Vagina (tissue), 2 donors: ENCODE measurements around the gene GRIK2. TPM values are rescaled to one million over a fixed set of nuclear protein-coding genes. Genes with fewer than 3 reads are reported as not detected.

Source experiments
- DNase-seq, 2 donors: peaks; one replicate each; pipeline ENCODE4 v3.0.0-alpha.2; 2017; ENCODE audit errors: extremely low spot score in 2 of 2
- H3K27ac ChIP-seq: fragments of 200-600 bp; sonication (generic); one replicate; pipeline ENCODE4 v1.5.1; 2019
- H3K27me3 ChIP-seq: fragments of 200-600 bp; sonication (generic); one replicate; pipeline ENCODE4 v1.5.1; 2019
- H3K36me3 ChIP-seq, 2 donors: fragments of 200-600 bp; sonication (generic); one replicate each; pipeline ENCODE4 v1.5.1; 2017 to 2019
- H3K4me1 ChIP-seq: fragments of 200-600 bp; sonication (generic); one replicate; pipeline ENCODE4 v1.5.1; 2019
- H3K4me3 ChIP-seq, 2 donors: fragments of 200-600 bp; sonication (generic); 1 replicate in 1 of 2; 2 replicates in 1 of 2; pipeline ENCODE4 v1.5.1; 2016 to 2019
- H3K9me3 ChIP-seq: fragments of 200-600 bp; sonication (generic); one replicate; pipeline ENCODE4 v1.5.1; 2019
- POLR2A ChIP-seq, 2 donors: fragments of 450-650 bp; IDR thresholded peaks; one replicate each; pipeline ENCODE4 v1.6.1; 2017; ENCODE audit warnings: antibody characterized with exemption in 2 of 2, mild to moderate bottlenecking in 2 of 2, moderate library complexity in 2 of 2
- POLR2AphosphoS5 ChIP-seq, 2 donors: sonication (generic); formaldehyde crosslinking; IDR thresholded peaks; one replicate each; pipeline ENCODE4 v1.9.0; 2017; ENCODE audit warnings: antibody characterized with exemption in 2 of 2, mild to moderate bottlenecking in 2 of 2, low read depth in 1 of 2; ENCODE audit not compliant: insufficient read depth in 1 of 2
- intact Hi-C: fragments of 100-400 bp; cut with DNase I; formaldehyde crosslinking; loops from one replicate; pipeline ENCODE4 v1.15.1; 2023
- total RNA-seq: library from RNA; depleted of rRNA; stranded (reverse); fragments of >200 nt; gene quantifications from one replicate; pipeline ENCODE4 v1.2.3, GENCODE V29; 2016
- TF ChIP-seq, protein P1 (sequence below), 3 experiments: fragments of 450-650 bp in 2 of 3; fragments of 200-600 bp in 1 of 3; sonication (generic) in 1 of 3; IDR thresholded peaks; one replicate each; pipeline ENCODE4 v1.5.1; 2017 to 2019; ENCODE audit warnings: antibody characterized with exemption in 3 of 3, mild to moderate bottlenecking in 2 of 3, moderate library complexity in 2 of 3

GRIK2 gene
- total RNA-seq, 1 donor from 2014 or later = 8.8 TPM

DNA sequence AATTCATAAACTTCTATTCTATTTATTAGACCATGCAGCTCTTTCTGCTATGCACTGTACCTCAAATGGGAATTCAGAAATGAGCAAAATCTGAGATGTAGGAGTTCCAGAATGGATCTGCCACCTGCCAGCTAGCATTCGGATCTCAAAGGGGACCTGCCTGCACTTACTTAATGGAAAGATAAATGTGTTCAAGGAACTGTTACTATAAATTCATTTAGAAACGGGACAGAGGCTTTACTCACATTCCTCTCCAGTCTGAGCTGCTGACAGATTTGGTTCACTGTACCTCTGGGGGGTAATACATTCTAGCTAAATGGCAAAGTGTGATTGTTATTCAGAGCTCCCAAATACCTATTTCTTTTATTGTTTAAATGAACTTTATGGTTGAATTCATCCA is 384.1 kb downstream of the GRIK2 start:
- intact Hi-C loops = loop anchor here (10.0 kb wide), 1 partner anchor 1577 kb away; no protein-coding TSS in a partner anchor

DNA sequence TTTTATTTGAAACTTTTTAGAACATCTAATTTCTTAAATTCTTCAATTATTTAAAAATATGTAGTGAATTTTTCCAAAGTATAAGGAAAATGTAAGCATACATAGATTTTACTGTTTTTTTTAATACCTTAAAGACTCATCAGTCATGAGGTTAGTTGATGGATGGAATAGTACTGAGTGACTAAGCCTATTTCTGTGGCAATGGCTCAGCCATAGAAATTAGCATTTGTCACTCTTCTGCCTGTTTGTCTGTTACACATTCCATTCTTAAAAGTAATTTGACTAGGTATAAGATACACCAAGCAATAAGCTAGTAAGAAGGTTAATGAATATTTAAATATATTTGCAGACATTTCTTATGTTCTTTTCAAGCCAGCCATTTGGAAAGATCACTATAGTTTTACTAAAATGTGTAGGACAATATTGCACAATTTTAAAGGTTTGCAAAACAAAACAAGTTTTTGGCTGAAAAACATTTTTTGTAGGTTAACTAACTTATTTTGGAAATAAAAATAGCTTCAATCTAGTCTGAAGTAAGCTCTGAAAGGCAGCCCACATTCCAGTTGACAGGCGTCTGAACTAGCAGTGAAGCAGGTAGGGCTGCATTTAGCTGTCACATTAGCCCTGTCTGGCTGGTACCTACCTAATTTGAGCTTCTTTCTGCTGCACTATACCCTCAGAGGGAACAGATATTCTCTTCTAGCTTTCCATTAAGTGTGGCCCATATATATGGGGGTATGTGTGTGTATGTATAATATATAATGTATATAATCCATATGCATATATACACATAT is 385.7 kb downstream of the GRIK2 start:
- no peaks in the 10 kb centered on the region for H3K9me3 ChIP-seq
- DNase-seq = no peak
- intact Hi-C loops = loop anchor here (10.0 kb wide), 1 partner anchor 1576 kb away; no protein-coding TSS in a partner anchor
- no peak overlapping the region for H3K4me3 ChIP-seq
- no peaks in the 10 kb centered on the region for H3K4me1 ChIP-seq
- no peak overlapping the region for H3K27ac ChIP-seq
- H3K36me3 ChIP-seq = no peaks in the 10 kb centered on the region
- H3K27me3 ChIP-seq = no peaks in the 10 kb centered on the region
- TF ChIP-seq POLR2AphosphoS5 (IDR thresholded peaks at IDR 0.05; ENCODE audit: insufficient read depth in 1 of 2, low read depth in 1 of 2) (no peak), POLR2A (IDR thresholded peaks at IDR 0.05) (no peak)
- TF ChIP-seq, protein P1, sequence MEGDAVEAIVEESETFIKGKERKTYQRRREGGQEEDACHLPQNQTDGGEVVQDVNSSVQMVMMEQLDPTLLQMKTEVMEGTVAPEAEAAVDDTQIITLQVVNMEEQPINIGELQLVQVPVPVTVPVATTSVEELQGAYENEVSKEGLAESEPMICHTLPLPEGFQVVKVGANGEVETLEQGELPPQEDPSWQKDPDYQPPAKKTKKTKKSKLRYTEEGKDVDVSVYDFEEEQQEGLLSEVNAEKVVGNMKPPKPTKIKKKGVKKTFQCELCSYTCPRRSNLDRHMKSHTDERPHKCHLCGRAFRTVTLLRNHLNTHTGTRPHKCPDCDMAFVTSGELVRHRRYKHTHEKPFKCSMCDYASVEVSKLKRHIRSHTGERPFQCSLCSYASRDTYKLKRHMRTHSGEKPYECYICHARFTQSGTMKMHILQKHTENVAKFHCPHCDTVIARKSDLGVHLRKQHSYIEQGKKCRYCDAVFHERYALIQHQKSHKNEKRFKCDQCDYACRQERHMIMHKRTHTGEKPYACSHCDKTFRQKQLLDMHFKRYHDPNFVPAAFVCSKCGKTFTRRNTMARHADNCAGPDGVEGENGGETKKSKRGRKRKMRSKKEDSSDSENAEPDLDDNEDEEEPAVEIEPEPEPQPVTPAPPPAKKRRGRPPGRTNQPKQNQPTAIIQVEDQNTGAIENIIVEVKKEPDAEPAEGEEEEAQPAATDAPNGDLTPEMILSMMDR (IDR thresholded peaks at IDR 0.05) = no peak

More for the DNA sequence above, 384.1 kb downstream of the GRIK2 start:
- no peaks in the 10 kb centered on the region for H3K4me1 ChIP-seq
- no peak overlapping the region for H3K4me3 ChIP-seq
- no peaks in the 10 kb centered on the region for H3K27me3 ChIP-seq
- DNase-seq = no peak
- no peaks in the 10 kb centered on the region for H3K9me3 ChIP-seq
- TF ChIP-seq POLR2A (IDR thresholded peaks at IDR 0.05) (no peak), POLR2AphosphoS5 (IDR thresholded peaks at IDR 0.05; ENCODE audit: insufficient read depth in 1 of 2, low read depth in 1 of 2) (no peak)
- TF ChIP-seq, protein P1 (IDR thresholded peaks at IDR 0.05) = no peak
- H3K27ac ChIP-seq = no peak overlapping the region
- no peaks in the 10 kb centered on the region for H3K36me3 ChIP-seq

DNA sequence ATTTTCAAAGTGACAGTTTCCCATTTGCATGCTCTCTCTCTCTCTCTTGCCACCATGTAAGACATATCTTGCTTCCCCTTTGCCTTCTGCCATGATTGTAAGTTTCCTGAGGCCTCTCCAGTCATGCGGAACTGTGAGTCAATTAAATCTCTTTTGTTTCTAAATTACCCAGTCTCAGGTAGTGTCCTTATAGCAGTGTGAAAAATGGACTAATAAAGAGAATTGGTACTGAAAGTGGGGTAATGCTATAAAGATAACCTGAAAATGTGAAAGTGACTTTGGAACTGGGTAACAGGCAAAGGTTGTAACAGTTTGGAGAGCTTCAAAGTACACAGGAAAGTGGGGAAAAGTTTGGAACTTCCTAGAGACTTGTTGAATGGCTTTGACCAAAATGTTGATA is 389.8 kb downstream of the GRIK2 start:
- Histone ChIP-seq H3K36me3 (no peaks in the 10 kb centered on the region), H3K27ac (no peak overlapping the region), H3K9me3 (no peaks in the 10 kb centered on the region), H3K27me3 (no peaks in the 10 kb centered on the region), H3K4me1 (no peaks in the 10 kb centered on the region), H3K4me3 (no peak overlapping the region)
- TF ChIP-seq POLR2AphosphoS5 (IDR thresholded peaks at IDR 0.05; ENCODE audit: insufficient read depth in 1 of 2, low read depth in 1 of 2) (no peak), POLR2A (IDR thresholded peaks at IDR 0.05) (no peak)
- TF ChIP-seq, protein P1 (IDR thresholded peaks at IDR 0.05) = no peak
- no peak for DNase-seq
- intact Hi-C loops = no loop called here

DNA sequence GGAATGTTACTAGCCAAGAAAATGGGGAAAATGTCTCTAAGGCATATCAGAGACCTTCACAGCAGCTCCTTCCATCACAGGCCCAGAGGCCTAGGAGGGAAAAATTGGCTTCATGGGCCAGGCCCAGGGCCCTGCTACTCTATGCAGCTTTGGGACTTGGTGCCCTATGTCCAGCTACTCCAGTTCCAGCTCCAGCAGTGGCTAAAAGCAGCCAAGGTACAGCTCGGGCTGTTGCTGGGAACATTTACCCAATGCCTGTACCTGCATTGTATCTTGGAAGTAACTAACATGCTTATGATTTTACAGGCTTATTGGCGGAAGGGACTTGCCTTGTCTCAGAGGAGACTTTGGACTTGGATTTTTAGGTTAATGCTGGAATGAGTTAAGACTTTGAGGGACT is 390.6 kb downstream of the GRIK2 start:
- no peaks in the 10 kb centered on the region for H3K36me3 ChIP-seq
- no peaks in the 10 kb centered on the region for H3K4me1 ChIP-seq
- no peaks in the 10 kb centered on the region for H3K9me3 ChIP-seq
- H3K4me3 ChIP-seq = no peak overlapping the region
- TF ChIP-seq POLR2A (IDR thresholded peaks at IDR 0.05) (no peak), POLR2AphosphoS5 (IDR thresholded peaks at IDR 0.05; ENCODE audit: insufficient read depth in 1 of 2, low read depth in 1 of 2) (no peak)
- TF ChIP-seq, protein P1 (IDR thresholded peaks at IDR 0.05) = no peak
- DNase-seq = no peak
- intact Hi-C loops = no loop called here
- no peak overlapping the region for H3K27ac ChIP-seq
- H3K27me3 ChIP-seq = no peaks in the 10 kb centered on the region

DNA sequence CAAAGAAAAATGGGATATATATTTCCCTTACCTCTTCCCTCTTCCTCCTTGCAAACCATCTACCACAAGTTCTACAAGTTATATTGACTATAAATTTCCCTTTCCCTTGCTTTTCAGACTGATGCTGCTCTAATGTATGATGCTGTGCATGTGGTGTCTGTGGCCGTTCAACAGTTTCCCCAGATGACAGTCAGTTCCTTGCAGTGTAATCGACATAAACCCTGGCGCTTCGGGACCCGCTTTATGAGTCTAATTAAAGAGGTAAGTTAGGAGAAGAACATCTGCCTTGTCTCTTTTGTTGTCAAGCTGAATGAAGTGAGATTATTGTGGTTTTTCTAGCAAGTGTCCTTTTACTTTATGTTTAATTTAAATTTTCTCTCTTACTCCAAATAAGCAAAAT is 406.0 kb downstream of the GRIK2 start:
- TF ChIP-seq POLR2AphosphoS5 (IDR thresholded peaks at IDR 0.05; ENCODE audit: insufficient read depth in 1 of 2, low read depth in 1 of 2) = no peak
- TF ChIP-seq, protein P1 (IDR thresholded peaks at IDR 0.05) = no peak
- H3K27me3 ChIP-seq = no peaks in the 10 kb centered on the region
- no peak overlapping the region for H3K27ac ChIP-seq
- H3K4me1 ChIP-seq = no peaks in the 10 kb centered on the region
- intact Hi-C loops = no loop called here
- no peak overlapping the region for H3K4me3 ChIP-seq
- no peaks in the 10 kb centered on the region for H3K9me3 ChIP-seq
- H3K36me3 ChIP-seq = no peaks in the 10 kb centered on the region
- DNase-seq = no peak
